ENCODE measurements around the gene SCD5.

DNA sequence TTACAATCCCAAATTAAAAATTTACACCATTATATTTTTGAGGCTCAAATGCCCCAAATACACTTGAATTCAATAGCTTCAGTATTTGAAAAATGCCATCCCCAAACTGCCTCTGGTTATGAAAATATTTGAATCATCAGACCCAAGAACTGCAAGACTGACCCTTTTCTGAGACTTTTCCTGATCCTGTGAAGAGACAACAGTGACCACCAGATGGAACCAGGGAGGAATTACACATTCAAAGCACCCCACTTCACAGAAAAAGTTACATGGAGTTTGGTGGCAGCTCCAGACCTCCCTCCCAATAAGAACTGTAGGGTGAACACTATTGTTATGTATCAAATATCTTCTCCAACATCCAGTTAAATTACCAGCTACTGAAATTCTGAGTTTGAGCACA, 44.0 kb upstream of the SCD5 start:
- TF ChIP-seq TAF1 (IDR thresholded peaks at IDR 0.05; ENCODE audit: borderline replicate concordance, low read depth, low read length), result no peak
- TF ChIP-seq POLR2A (IDR thresholded peaks at IDR 0.05; ENCODE audit: low read depth, low read length), result no peak
- TF ChIP-seq POLR2AphosphoS5 (IDR thresholded peaks at IDR 0.05; ENCODE audit: low read depth, low read length), result no peak
